ENCODE results near the gene ESPN.

Gene ESPN

DNA sequence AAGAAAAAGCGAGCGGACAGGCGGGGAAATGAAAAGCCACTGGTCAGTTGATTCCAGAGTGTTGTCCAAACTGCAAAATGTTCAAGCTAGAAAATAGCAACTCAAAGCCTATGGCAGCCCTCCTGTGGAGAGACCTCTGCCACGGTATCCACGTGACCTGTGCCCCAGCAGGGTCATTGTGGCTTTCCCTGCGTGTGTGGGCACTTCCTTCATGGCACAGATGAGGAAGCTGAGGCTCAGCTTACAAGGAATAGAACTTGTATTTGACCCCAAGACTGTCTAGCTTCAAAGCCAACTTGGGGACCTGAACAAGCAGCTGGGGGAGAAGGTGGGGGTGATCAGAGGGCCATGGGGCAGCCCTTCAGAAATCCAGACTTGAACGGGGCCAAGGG is 82.5 kb downstream of the ESPN start:
- no peak for DNase-seq (ENCODE audit: low read depth, low spot score)
- TF ChIP-seq YY1 (IDR thresholded peaks at IDR 0.05; ENCODE audit: insufficient read depth, insufficient read length) = no peak
- no peak for TF ChIP-seq ZNF274 (IDR thresholded peaks at IDR 0.05; ENCODE audit: low read depth, low read length)
- TF ChIP-seq SUZ12 (IDR thresholded peaks at IDR 0.05; ENCODE audit: extremely low read depth, insufficient read depth, insufficient read length) = no peak
- no peaks in the 10 kb centered on the region for H3K4me1 ChIP-seq (ENCODE audit: insufficient read depth, insufficient read length)

DNA sequence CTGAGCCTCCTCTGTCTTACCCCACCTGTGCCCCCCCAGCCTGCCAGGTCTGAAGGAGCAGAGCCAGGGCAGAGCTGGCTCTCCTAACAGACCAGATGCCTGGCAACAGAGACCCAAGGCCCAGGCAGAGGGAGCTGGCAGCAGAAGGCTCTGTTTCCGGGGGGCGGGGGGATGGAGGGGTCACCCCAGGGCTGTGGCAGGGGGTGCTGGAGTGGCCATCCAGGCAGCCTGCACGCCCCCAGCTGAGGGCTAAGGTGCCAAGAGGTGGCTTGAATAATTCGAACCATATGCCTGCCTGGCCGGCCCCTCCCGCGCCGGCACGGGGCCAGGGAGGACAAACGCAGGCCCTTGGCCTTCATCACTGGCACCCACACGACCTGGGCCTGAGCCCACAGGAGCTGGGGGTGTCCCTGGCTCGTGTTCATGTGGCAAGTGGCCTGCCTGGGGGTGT is 82.9 kb downstream of the ESPN start:
- no peak for DNase-seq (ENCODE audit: low read depth, low spot score)
- no peaks in the 10 kb centered on the region for H3K9me3 ChIP-seq (ENCODE audit: insufficient read depth, low read length)
- H3K4me1 ChIP-seq (ENCODE audit: insufficient read depth, insufficient read length) = peaks cover 2% of the 10 kb centered on the region
- no peaks in the 10 kb centered on the region for H3K27me3 ChIP-seq (ENCODE audit: insufficient read depth, insufficient read length)
- no peak overlapping the region for H3K4me3 ChIP-seq (ENCODE audit: insufficient read length, low read depth)
- no peak overlapping the region for H3K9ac ChIP-seq (ENCODE audit: insufficient read length, low read depth)
- no peaks in the 10 kb centered on the region for H3K36me3 ChIP-seq (ENCODE audit: insufficient read depth, insufficient read length, low read length)
- TF ChIP-seq ZNF274 (IDR thresholded peaks at IDR 0.05; ENCODE audit: low read depth, low read length) (no peak), SUZ12 (IDR thresholded peaks at IDR 0.05; ENCODE audit: extremely low read depth, insufficient read depth, insufficient read length) (no peak), YY1 (IDR thresholded peaks at IDR 0.05; ENCODE audit: insufficient read depth, insufficient read length) (no peak)

More for the DNA sequence above, 82.5 kb downstream of the ESPN start:
- Histone ChIP-seq H3K27me3 (ENCODE audit: insufficient read depth, insufficient read length) (no peaks in the 10 kb centered on the region), H3K9me3 (ENCODE audit: insufficient read depth, low read length) (no peaks in the 10 kb centered on the region), H3K9ac (ENCODE audit: insufficient read length, low read depth) (no peak overlapping the region), H3K4me3 (ENCODE audit: insufficient read length, low read depth) (no peak overlapping the region), H3K36me3 (ENCODE audit: insufficient read depth, insufficient read length, low read length) (no peaks in the 10 kb centered on the region)

DNA sequence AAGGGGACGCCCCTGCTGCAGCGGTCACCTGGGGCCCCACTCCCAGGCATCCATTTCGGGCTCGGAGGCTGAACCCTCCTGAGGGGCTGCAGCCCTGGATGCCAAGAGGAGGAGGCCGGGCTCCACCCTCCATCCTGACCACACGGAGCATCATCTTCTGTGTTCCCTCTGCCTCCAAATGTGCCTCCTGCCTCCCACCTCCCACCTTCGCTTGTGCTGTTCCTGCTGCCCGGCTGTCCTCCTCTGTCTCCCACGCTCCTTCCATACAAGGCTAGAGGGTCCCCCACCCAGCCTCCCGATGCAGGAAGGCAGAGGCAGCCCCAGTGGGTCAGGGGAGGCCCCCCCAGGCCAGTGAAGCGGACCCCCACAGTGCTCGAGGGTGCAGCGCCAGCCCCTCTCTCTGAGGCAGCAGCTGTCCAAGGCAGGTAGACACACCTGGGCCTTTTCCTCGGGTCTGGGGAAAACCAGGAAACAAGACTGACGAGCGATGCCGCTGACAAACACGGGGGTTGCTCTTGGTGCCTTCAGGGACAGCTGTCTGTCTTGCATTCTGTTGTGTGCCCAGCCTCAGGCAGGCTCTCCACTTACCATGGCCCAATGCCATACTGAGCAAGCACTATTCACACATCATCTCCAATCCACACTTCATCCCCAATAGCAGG is 83.7 kb downstream of the ESPN start:
- Histone ChIP-seq H3K36me3 (ENCODE audit: insufficient read depth, insufficient read length, low read length) (no peaks in the 10 kb centered on the region), H3K4me1 (ENCODE audit: insufficient read depth, insufficient read length) (peaks cover 2% of the 10 kb centered on the region), H3K9ac (ENCODE audit: insufficient read length, low read depth) (no peak overlapping the region), H3K9me3 (ENCODE audit: insufficient read depth, low read length) (no peaks in the 10 kb centered on the region), H3K4me3 (ENCODE audit: insufficient read length, low read depth) (no peak overlapping the region), H3K27me3 (ENCODE audit: insufficient read depth, insufficient read length) (no peaks in the 10 kb centered on the region)
- no peak for DNase-seq (ENCODE audit: low read depth, low spot score)
- TF ChIP-seq ZNF274 (IDR thresholded peaks at IDR 0.05; ENCODE audit: low read depth, low read length) = no peak

GRCh38 chr1:6508816-6509189 is 84.2 kb downstream of the ESPN start:
- H3K4me3 ChIP-seq (ENCODE audit: insufficient read length, low read depth) = no peak overlapping the region
- H3K27me3 ChIP-seq (ENCODE audit: insufficient read depth, insufficient read length) = no peaks in the 10 kb centered on the region
- no peak overlapping the region for H3K9ac ChIP-seq (ENCODE audit: insufficient read length, low read depth)
- H3K9me3 ChIP-seq (ENCODE audit: insufficient read depth, low read length) = no peaks in the 10 kb centered on the region
- peaks cover 4% of the 10 kb centered on the region for H3K4me1 ChIP-seq (ENCODE audit: insufficient read depth, insufficient read length)
- no peak for DNase-seq (ENCODE audit: low read depth, low spot score)
- TF ChIP-seq SUZ12 (IDR thresholded peaks at IDR 0.05; ENCODE audit: extremely low read depth, insufficient read depth, insufficient read length) = no peak
- no peak for TF ChIP-seq YY1 (IDR thresholded peaks at IDR 0.05; ENCODE audit: insufficient read depth, insufficient read length)
- TF ChIP-seq ZNF274 (IDR thresholded peaks at IDR 0.05; ENCODE audit: low read depth, low read length) = no peak
- no peaks in the 10 kb centered on the region for H3K36me3 ChIP-seq (ENCODE audit: insufficient read depth, insufficient read length, low read length)

GRCh38 chr1:6509220-6509918 is 84.8 kb downstream of the ESPN start:
- no peaks in the 10 kb centered on the region for H3K36me3 ChIP-seq (ENCODE audit: insufficient read depth, insufficient read length, low read length)
- H3K9me3 ChIP-seq (ENCODE audit: insufficient read depth, low read length) = no peaks in the 10 kb centered on the region
- no peak overlapping the region for H3K4me3 ChIP-seq (ENCODE audit: insufficient read length, low read depth)
- no peak for DNase-seq (ENCODE audit: low read depth, low spot score)
- TF ChIP-seq YY1 (IDR thresholded peaks at IDR 0.05; ENCODE audit: insufficient read depth, insufficient read length) = no peak
- TF ChIP-seq SUZ12 (IDR thresholded peaks at IDR 0.05; ENCODE audit: extremely low read depth, insufficient read depth, insufficient read length) = no peak
- TF ChIP-seq ZNF274 (IDR thresholded peaks at IDR 0.05; ENCODE audit: low read depth, low read length) = no peak
- no peaks in the 10 kb centered on the region for H3K27me3 ChIP-seq (ENCODE audit: insufficient read depth, insufficient read length)
- peaks cover 4% of the 10 kb centered on the region for H3K4me1 ChIP-seq (ENCODE audit: insufficient read depth, insufficient read length)
- no peak overlapping the region for H3K9ac ChIP-seq (ENCODE audit: insufficient read length, low read depth)

DNA sequence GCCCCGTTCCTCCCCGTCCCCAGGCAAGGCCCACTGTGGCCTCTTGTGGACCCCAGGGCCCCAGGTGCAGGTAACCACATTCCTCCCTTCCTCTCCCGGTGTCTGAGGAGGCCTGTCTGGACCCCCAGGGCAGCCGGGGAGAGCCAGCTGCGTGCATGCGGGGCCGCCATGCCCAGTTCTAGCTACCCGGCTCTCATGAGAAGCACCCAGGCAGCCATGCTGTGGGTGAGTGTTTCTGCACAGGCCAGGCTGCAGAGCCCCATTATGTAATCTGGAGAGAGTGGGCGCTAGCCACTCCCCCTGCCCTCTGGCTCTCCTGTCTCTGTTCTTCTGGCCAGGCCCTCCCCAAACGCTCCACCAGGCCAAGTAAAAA is 85.3 kb downstream of the ESPN start:
- no peak for TF ChIP-seq YY1 (IDR thresholded peaks at IDR 0.05; ENCODE audit: insufficient read depth, insufficient read length)
- TF ChIP-seq SUZ12 (IDR thresholded peaks at IDR 0.05; ENCODE audit: extremely low read depth, insufficient read depth, insufficient read length) = no peak
- TF ChIP-seq ZNF274 (IDR thresholded peaks at IDR 0.05; ENCODE audit: low read depth, low read length) = no peak
- no peaks in the 10 kb centered on the region for H3K36me3 ChIP-seq (ENCODE audit: insufficient read depth, insufficient read length, low read length)
- peaks cover 4% of the 10 kb centered on the region for H3K4me1 ChIP-seq (ENCODE audit: insufficient read depth, insufficient read length)
- H3K9ac ChIP-seq (ENCODE audit: insufficient read length, low read depth) = no peak overlapping the region
- DNase-seq (ENCODE audit: low read depth, low spot score) = no peak
- no peaks in the 10 kb centered on the region for H3K9me3 ChIP-seq (ENCODE audit: insufficient read depth, low read length)
- no peak overlapping the region for H3K4me3 ChIP-seq (ENCODE audit: insufficient read length, low read depth)
- H3K27me3 ChIP-seq (ENCODE audit: insufficient read depth, insufficient read length) = no peaks in the 10 kb centered on the region

GRCh38 chr1:6510493-6510892 is 85.9 kb downstream of the ESPN start:
- Histone ChIP-seq H3K4me3 (ENCODE audit: insufficient read length, low read depth) (no peak overlapping the region), H3K4me1 (ENCODE audit: insufficient read depth, insufficient read length) (peaks cover 4% of the 10 kb centered on the region), H3K36me3 (ENCODE audit: insufficient read depth, insufficient read length, low read length) (no peaks in the 10 kb centered on the region), H3K9me3 (ENCODE audit: insufficient read depth, low read length) (no peaks in the 10 kb centered on the region), H3K27me3 (ENCODE audit: insufficient read depth, insufficient read length) (no peaks in the 10 kb centered on the region), H3K9ac (ENCODE audit: insufficient read length, low read depth) (no peak overlapping the region)
- TF ChIP-seq ZNF274 (IDR thresholded peaks at IDR 0.05; ENCODE audit: low read depth, low read length) = no peak
- no peak for TF ChIP-seq SUZ12 (IDR thresholded peaks at IDR 0.05; ENCODE audit: extremely low read depth, insufficient read depth, insufficient read length)
- TF ChIP-seq YY1 (IDR thresholded peaks at IDR 0.05; ENCODE audit: insufficient read depth, insufficient read length) = no peak
- no peak for DNase-seq (ENCODE audit: low read depth, low spot score)

Data from NT2/D1 (cell line).